NOMO-1 treated with DMSO at 0.1 percent for 48 hours (cell line): ENCODE results near the gene STOML1.

ENCODE experiments used
- DNase-seq: peaks from one replicate; lab custom pipeline; 2025; ENCODE audit not compliant: unreplicated experiment; lab: John Stamatoyannopoulos, UW

The STOML1 gene

DNA sequence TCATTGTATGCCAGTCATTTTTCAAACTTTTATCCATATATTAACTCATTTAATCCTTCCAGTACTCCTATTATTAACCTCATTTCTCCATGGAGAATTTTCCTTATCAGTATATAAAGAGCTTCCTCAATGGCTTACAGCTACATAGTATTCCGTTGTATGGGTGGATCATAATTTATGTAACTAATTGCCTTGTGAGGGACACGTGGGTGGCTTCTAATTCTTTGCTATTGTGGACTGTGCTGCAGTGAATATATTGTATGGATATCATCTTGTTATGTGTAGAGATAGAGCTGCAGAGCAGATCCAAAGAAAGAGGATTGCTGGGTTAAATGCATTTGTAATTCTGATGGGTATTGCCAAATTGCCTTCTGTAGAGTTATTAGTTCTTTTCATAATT is 27.6 kb upstream of the STOML1 start:
- no peak for DNase-seq

DNA sequence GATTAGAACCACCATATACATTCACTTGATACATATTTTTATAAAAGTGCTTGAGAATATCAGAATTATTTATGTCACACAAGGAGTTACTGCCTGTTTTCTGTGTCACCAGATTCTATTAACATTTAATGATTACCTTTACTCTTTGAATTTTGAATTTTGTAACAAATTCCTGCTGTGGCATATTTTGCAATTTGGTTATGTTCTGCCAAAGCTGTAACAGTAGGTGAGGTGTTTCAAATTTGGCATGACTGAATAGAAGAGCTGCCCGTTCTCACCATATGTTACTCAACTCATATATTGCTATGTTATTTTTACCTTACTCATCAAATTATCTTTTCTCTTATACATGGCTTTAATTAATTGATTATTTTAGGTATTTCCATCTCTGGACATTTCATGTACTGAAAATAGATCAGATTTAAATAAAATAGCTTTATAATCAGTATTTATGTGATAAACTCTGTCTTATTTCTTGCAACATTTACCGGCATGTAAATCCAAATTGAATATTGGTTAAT is 21.3 kb upstream of the STOML1 start:
- DNase-seq = no peak

DNA sequence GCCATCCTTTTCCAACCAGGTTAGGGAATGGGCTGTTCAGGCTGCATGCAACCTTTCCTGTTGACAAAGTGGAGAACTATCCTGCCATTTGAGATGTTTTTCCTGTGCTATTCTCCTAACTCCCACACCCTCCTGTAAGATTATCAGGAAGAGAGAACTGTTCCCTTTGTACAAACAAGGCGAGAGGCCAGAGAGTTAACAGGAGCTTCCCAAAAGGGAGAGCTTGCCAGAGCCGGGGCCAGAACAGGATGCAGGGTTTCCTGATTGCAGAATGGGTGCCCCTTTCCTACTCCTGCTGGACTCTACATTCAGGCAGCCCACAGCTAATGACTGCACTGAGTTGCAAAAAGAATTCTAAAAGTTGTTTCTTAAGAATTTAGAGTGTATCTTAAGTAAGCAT is 19.5 kb upstream of the STOML1 start:
- DNase-seq = no peak

DNA sequence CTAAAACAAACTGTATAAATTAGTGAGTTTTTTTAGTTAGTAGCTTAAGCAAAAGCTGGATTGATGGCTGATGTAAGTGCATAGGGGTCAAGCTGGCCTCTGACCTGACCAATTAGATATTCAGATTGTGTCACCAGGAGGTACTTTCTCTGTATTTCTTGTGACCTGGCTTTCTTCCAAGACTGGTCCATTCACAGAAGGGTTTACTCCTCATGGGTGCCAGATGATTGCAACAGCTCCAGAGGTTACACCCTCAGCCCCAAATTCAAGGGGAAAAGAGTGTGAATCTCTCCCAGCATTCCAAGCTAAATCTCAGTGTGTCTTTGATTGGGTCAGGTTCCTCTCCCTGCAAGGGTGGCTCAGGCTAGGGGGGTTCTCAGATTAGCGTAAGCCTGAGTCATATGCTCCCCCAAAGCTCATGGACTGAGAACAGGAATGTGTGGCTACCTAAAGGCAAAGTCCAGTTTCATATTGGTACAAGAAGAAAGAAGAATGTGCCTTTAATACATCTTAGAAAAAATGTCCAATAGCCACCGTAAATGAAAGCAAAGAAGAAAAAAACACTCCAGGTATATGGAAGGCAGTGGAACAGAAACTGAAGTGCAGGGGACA is 18.9 kb upstream of the STOML1 start:
- DNase-seq = no peak

DNA sequence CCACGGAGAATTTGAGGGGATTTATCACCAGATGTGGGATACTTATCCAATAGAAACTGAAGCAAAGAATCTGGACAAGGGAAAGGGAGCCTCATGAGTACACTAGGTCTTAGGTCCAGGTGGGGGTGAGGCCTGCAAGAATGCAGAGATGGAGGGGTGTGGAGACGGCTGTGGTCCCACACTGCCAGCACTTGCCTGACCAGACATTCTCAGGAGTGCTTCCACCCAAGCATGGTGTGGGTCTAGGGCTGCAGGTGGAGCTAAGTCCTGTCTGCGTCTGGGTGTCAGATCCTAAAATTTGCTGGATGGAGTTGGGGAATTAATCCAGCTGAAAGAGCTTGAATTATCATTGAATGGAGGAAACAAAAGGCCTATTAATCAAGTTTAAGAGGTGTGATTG is 16.8 kb upstream of the STOML1 start:
- no peak for DNase-seq

DNA sequence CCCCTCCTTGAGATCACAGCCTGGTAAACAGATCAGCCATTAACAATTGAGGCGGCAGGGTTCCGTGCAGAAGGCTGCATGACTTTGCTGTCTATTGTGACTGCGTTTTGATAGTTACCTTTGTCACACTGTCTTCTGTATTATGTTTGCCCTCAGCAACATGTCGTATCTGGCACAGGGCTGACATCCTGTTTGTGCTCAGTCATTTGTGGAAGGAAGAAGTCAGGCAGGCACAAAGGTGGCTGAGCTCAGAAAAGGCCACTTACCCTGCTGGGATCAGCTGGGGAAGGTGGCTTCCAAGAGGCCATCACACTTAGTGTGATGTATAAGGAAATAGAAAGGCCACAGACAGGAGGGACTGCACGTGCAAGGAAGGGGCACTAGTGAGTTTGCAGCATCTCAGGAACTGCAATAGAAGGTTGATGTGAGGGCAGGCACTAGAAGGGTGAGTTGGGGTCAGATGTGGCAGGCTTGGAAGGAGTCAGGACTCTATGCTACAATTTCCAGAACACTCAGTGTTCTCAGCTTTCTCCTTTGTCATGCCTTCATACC is 15.8 kb upstream of the STOML1 start:
- DNase-seq = no peak

DNA sequence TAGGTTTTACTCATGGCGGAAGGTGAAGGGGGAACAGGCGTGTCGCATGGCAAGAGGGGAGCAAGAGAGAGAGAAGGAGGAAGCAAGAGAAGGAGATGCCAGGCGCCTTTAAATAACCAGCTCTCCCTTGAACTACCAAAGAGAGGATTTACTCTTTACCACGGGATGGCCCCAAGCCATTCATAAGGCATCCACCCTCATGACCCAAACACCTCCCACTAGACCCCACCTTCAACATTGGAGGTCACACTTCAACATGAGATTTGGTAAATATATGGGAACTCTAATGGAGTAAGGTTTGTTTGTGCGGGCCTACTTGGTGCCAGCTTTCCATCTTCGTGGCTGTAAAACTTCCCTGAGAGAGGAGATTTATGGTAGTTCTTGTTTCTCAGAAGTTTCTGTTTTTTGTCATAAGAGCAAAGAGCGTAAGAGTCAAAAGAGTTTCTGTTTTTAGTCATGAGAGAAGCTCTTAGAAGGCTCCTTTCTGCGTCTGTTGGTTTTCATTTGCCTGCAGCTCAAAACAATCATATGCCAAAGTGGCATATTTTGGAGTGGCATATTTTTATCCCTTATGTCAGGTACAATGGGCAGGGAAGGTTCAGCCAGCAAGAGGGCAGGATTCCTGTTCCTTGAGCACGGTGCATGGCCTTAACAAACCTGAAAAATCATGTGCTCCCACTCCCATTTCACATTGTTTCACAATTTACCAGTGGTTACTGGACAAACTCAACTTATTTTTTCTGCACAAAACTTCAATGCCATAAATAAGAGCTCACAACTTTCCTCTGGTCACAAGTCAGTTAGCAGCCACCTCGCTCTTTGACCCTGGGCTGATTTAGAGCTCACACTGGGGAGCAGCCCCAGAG is 14.9 kb upstream of the STOML1 start:
- DNase-seq = no peak

DNA sequence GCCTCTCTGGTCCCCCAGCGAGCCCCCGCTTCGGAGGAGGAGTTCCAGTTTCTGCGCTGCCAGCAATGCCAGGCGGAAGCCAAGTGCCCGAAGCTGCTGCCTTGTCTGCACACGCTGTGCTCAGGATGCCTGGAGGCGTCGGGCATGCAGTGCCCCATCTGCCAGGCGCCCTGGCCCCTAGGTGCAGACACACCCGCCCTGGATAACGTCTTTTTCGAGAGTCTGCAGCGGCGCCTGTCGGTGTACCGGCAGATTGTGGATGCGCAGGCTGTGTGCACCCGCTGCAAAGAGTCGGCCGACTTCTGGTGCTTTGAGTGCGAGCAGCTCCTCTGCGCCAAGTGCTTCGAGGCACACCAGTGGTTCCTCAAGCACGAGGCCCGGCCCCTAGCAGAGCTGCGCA is 5.9 kb upstream of the STOML1 start:
- no peak for DNase-seq

DNA sequence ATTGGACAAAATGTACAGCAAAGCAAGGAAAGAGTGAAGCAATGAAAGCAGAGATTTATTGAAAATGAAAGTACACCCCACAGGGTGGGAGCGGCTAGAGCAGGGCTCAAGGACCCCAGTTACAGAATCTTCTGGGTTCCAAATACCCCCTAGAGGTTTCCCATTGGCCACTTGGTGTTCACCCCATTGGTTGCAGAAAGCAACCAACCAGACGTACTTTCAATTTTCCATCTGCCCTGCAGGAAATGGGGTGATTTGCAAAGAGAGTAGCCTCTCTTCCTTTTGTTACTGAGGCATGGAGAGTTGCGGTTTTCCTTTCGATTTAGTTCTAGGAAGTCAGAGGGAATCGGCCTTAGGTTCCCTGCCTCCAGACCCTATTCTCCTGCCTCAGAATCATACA is 4.8 kb upstream of the STOML1 start:
- DNase-seq = peak; percentile 56

DNA sequence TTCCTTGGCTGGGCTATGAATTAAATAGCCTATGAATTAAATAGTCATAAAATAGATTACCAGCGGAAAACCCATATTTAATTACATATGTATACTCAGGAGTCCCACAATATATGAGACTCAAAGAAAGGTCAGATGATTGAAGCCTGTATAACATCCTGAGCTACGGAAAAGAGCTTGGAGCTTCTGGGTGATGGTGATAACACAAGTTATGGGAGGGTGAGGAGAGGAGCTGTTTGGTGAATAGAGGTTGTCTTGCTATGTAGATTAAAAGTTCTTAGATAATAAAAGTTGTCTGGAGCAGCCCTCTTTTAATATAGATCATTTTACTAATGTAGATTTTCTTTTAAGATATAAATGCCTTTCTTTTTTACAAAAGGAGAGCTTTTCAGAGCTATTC is 4.2 kb upstream of the STOML1 start:
- DNase-seq = no peak

DNA sequence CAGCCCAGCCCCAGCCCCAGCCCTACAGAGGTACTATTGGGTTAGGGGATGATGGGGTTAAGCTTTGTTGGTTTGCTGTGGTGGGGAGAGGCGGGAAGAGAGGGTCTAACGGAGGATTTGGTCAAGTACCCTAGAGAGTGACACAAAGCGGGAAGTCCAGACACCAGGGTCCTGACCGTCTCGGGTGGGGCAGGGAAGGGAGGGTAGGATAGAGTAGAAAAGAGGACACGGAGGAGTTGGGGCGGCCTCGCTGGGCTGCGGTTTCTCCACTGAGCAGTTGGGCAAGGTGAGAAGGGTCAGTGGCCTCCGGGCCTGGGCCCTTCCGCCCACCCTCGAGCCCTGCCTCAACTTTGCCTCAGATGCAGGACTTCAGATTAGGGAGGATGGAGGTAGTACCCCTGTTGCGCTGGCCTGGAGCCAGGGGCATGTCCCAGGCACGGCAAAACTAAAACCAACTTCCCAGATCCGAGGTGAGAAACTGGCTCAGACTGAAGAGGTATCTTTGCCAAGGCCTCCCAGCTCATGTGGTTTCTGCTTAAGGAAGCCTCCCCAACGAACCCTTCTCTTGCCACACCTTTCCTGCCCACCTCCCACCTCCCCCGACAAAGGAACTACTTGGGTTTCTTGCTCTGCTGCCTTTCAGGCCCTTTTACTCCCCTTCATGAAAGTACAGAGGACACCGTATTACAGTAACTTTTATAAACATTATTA is 3.0 kb upstream of the STOML1 start:
- DNase-seq = peak; percentile 10

DNA sequence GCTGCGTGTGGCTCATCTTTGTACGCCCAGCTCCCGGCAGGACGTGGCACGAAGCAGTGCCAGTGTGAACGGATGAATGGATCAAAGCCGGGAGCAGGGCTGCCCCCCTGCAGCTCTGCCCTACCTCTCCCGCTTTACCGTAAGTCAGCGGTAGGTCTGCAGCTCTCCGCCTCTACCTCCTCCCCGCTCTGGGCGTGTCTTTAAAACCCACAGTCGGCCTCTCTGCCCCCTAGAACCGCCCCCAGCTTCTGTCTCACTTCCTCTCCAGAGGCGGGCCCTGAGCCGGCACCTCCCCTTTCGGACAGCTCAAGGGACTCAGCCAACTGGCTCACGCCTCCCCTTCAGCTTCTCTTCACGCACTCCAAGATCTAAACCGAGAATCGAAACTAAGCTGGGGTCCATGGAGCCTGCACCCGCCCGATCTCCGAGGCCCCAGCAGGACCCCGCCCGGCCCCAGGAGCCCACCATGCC is 2.4 kb upstream of the STOML1 start, which contains the start of gene PML:
Gene PML, plus strand, starts transcription at position 304 of the 471 bp plus-strand sequence. Its CDS starts 97 bp downstream, at position 401.
- DNase-seq = peak; percentile 99

DNA sequence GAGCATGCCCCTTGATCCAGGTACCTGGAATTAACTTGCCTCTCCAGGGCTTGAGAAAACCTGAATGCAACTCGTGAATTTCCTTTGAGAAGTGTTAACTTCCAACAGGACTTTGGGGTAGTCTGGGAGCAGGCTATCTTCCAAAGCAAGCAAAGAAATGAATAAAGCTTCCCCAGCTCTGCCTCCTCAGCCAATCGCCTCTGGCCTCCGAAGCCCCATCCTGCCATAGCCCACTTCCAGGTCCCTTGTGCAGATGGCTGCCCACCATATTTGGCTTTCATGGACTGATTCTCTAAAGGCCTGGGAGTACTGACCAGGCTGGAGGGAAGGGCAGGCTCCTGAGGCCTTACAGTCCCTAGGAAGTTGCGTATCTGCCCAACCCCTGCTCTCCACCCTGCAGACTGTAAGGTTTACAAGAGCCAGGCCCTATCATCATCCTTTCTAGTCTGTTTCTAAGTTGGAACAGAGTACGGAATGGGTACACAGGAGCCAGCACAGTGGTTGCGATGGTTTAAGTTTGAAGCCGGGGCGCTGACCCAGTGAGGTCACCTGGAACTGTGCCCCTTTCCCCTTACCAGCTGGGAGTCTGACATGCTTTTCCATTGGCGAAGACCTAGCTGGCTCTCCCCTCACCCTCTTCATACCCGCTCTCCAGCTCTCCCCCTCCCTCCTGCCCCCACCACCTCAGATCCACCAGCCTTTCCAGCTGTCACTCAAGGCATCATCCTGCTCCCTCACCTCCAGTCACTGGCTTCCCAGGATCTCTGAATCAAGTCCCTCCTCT is 1.3 kb upstream of the STOML1 start:
- no peak for DNase-seq

DNA sequence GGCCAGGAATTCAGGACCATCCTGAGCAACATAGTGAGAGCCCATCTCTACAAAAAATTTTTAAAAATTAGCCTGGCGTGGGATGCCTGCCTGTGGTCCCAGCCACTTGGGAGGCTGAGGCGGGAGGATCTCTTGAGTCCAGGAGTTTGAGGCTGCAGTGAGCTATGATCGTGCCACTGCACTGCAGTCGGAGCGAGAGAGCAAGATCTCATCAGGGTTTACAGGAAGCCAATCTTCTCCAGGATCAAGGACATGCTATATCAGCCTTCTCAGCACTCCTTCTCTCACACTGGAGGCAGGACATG is 451 bp upstream of the STOML1 start:
- no peak for DNase-seq

DNA sequence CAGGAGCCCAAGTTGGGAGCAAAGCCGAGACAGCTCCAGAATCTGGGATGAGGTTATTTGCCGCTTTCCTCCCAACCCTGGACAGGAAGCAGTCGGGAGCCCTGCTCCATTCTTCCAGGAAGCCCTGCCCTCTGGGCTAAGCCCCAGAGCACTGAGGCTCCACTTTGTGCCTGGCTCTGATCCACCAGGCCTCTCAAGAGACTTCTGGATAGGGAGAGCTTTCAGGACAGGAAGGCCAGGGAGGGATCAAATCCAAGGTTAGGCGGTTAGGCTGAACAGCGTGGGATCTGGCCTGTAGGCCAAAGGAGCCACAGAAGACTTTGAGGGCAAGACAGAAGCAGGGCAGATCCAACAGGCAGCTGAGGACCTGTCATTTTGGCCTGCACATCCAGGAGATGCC is 835 bp downstream of the STOML1 start:
- no peak for DNase-seq

DNA sequence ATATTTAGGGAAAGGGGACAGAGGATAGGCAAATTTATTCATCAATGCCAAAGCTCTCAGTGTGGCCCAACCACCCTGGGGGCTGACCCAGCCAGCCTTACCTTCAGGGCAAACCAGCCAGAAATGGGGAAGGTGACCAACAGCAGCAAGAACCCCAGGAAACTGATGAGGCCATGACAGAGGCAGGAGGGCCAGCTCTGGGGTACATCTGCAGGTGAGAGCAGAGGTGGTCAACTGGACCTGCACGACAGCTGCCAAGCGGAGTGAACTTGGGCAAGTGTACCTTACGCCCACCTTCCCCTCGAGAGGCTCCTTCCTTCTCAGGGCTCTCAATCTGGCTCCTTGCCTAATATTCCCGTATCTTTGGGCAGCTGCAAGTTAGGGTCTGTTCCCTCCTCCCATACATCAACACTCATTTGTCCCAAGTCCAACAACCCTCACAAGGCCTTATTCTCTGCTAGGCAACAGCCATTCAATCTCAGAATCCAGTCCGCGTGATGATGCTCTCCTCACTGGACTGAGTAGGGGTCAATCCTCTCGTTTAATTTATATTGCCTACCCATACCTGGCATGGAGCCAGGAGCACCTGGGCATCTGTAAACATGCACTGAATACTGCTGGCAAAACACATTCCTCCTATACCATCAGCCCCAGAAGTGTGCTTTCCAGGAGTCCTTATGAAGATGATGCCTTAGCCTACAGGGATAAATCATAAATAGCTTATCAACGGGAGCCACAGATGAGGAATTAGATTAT is 1.7 kb downstream of the STOML1 start:
- no peak for DNase-seq

DNA sequence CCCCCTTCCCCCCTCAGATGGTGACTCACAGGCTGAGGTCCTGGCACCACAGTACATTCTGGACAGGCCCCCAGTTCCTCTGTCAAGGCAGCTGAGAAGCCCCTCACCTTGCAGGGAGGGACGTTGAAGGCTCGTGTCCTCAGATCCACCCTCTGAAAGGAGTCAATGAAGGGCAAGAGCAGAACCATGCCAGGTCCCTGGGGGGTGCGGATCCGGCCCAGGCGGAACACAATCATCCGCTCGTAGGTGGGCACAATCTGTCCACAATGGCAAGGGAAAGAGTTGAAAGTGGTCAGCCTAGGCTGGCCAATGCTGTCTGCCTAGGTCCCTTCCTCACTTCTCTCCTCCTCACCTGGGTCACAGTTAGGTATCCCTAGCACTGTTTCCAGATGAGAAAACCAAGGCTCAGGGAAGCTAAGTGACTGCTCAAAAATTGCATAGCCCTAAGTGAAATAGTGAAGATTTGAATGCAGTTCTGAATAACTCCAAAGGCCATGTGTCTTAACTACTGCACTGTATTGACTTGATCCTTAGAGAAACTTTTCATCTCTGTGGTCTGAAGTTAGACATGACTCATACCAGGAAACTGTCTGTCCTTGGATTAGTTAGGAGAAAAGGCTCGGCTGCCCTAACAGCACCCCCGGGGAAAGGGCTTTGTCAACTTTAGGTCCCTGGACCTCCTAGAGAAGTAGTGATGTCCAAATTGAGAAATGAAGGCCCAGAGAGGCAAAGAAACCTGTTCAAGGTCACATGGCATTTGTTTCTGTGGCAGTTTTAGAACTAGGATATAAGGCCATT is 2.9 kb downstream of the STOML1 start:
- no peak for DNase-seq

DNA sequence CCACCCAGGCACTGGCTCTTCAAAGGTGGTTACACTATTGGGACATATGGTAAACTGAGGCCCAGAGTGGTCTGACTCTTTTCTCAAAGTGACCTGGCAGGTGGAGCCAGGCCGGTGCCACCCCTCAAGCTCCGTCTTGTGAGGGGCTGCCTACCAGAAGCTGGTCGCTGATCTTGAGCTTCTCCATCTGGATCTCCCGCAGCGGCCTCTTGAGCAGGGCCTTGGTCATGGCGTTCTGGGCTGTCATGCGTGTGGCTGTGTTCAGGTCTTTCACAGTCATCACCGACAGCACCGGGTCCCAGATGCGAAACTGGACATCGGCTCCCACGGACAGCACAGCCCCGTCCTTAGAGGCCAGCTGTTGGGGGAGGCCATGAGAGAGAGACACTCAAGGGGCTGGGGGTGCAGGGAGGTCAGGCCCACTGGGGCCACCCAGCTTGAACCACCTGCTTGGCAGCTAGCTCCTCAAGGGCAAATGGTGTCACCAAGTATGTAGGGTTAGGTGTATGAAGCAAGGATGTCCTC is 3.6 kb downstream of the STOML1 start:
- no peak for DNase-seq
